Ovary (tissue), 9 donors: ENCODE results near the gene SH3RF3. TPM values are rescaled to one million over a fixed set of nuclear protein-coding genes. Genes with fewer than 3 reads are reported as not detected.

Source experiments
- DNase-seq, 5 donors: peaks; one replicate each; pipeline ENCODE4 v3.0.0-alpha.2; 2019 to 2020
- H3K27ac ChIP-seq, 2 donors: fragments of 200-600 bp; one replicate each; pipeline versions ENCODE4 v1.5.1 to v1.8.0; 2019 to 2022
- H3K27me3 ChIP-seq: fragments of 200-600 bp; one replicate; pipeline ENCODE4 v1.8.0; 2022
- H3K36me3 ChIP-seq: fragments of 200-600 bp; sonication (generic); one replicate; pipeline ENCODE4 v1.5.1; 2019
- H3K4me1 ChIP-seq: one replicate; pipeline ENCODE4 v1.8.1; 2013; ENCODE audit warnings: mild to moderate bottlenecking, moderate library complexity; ENCODE audit not compliant: insufficient read depth
- H3K4me3 ChIP-seq: fragments of 200-600 bp; sonication (generic); one replicate; pipeline ENCODE4 v1.5.1; 2017
- H3K9me3 ChIP-seq, 2 donors: fragments of 200-600 bp in 1 of 2; sonication (generic) in 1 of 2; one replicate each; pipeline versions ENCODE4 v1.5.1 to v1.8.1; 2013 to 2019; ENCODE audit warnings: mild to moderate bottlenecking in 1 of 2, moderate library complexity in 1 of 2
- CTCF ChIP-seq, 3 donors: fragments of 450-650 bp in 2 of 3; fragments of 200-600 bp in 1 of 3; IDR thresholded peaks; one replicate each; pipeline versions ENCODE4 v1.5.1 to v1.8.0; 2016 to 2022; ENCODE audit warnings: antibody characterized with exemption in 3 of 3, mild to moderate bottlenecking in 1 of 3
- EP300 ChIP-seq: sonication (generic); formaldehyde crosslinking; IDR thresholded peaks from one replicate; pipeline ENCODE4 v1.6.1; 2017; ENCODE audit warnings: antibody characterized with exemption
- POLR2A ChIP-seq: fragments of 450-650 bp; IDR thresholded peaks from one replicate; pipeline ENCODE4 v1.6.1; 2017; ENCODE audit warnings: antibody characterized with exemption, mild to moderate bottlenecking, moderate library complexity
- WGBS, 3 donors: extraction: QIAGEN DNeasy Blood & Tissue Kit in 1 of 3; methylation state at CpG; one replicate each; pipeline versions ENCODE4 v1.1.5 to v1.1.7; 2013 to 2017; 5-methylcytosine and 5-hydroxymethylcytosine counted together
- intact Hi-C, 4 donors: fragments of 100-400 bp; cut with DNase I; formaldehyde crosslinking; loops; one replicate each; pipeline versions ENCODE4 v1.11.0 to v1.15.1; 2022 to 2023
- polyA plus RNA-seq, 2 donors: library from polyadenylated mRNA; stranded (reverse); fragments of 200-250 nt in 1 of 2; fragments of 350-450 nt in 1 of 2; fragmentation: Illumina TruSeq in 1 of 2; extraction: RNeasy Lipid Tissue Mini Kit (QIAGEN cat#74804) in 1 of 2; gene quantifications; one replicate each; pipeline ENCODE4 v1.2.3, GENCODE V29; 2013 to 2014
- total RNA-seq, 7 donors: library from RNA; depleted of rRNA in 2 of 7; stranded (reverse); fragments of >200 nt in 2 of 7; fragmentation: NEBNext Ultra II Directional in 3 of 7; extraction: Animal tissue kit (Norgen Biotek cat#: 25700) in 3 of 7; gene quantifications; one replicate each; pipeline versions ENCODE4 v1.1.0 to v1.2.4, GENCODE V29; 2016 to 2023
- donor health status: DM: no; HTN: no; CAD: no; lungs with moderate emphysema.
- donor health status: DM: no; HTN: no; CAD: no.
- donor health status: Bipolar disorder and iron deficiency.
- donor health status: DM: yes; HTN: yes; CAD: no.
- donor health status: DM: no; HTN: no; CAD: no.
- donor health status: DM: yes; HTN: yes; CAD: no.

SH3RF3 gene
- total and polyA plus RNA-seq, 9 donors, result 2.7 to 10.1 (median 4.5) TPM

- TF ChIP-seq POLR2A, result no peak
- no peak for TF ChIP-seq CTCF (IDR thresholded peaks at IDR 0.05)
- TF ChIP-seq EP300, result no peak
- Histone ChIP-seq H3K4me3 (no peak overlapping the region), H3K36me3 (no peaks in the 10 kb centered on the region), H3K4me1 (no peaks in the 10 kb centered on the region), H3K27ac (no peak overlapping the region), H3K27me3 (no peaks in the 10 kb centered on the region), H3K9me3 (no peaks in the 10 kb centered on the region)
- DNase-seq, result no peak
- WGBS, 3 donors, result 93 to 98% (median 95%) methylated on average over 15 to 17 of the region's 17 CpGs
- intact Hi-C loops, result no loop called here
These were observed 303.4 kb downstream of the SH3RF3 start for GRCh38 chr2:109432421-109432820.

GRCh38 chr2:109433486-109433885 is 304.5 kb downstream of the SH3RF3 start:
- no peak for DNase-seq
- Histone ChIP-seq H3K4me3 (no peak overlapping the region), H3K27ac (no peak overlapping the region), H3K27me3 (no peaks in the 10 kb centered on the region), H3K4me1 (no peaks in the 10 kb centered on the region), H3K9me3 (no peaks in the 10 kb centered on the region), H3K36me3 (no peaks in the 10 kb centered on the region)
- whole genome bisulfite sequencing, 3 donors, result 89 to 92% (median 91%) methylated on average over 10 of the region's 10 CpGs
- no peak for TF ChIP-seq CTCF (IDR thresholded peaks at IDR 0.05)
- no peak for TF ChIP-seq POLR2A
- no peak for TF ChIP-seq EP300
- intact Hi-C loops, result no loop called here

GRCh38 chr2:109433926-109434325 is 304.9 kb downstream of the SH3RF3 start:
- DNase-seq, result no peak
- 95 to 98% (median 97%) methylated on average over 9 to 10 of the region's 10 CpGs for WGBS, 3 donors
- TF ChIP-seq EP300 (no peak), POLR2A (no peak), CTCF (IDR thresholded peaks at IDR 0.05) (no peak)
- Histone ChIP-seq H3K4me1 (no peaks in the 10 kb centered on the region), H3K27me3 (no peaks in the 10 kb centered on the region), H3K36me3 (no peaks in the 10 kb centered on the region), H3K4me3 (no peak overlapping the region), H3K27ac (no peak overlapping the region), H3K9me3 (no peaks in the 10 kb centered on the region)
- intact Hi-C loops, result no loop called here

GRCh38 chr2:109434351-109434750 is 305.3 kb downstream of the SH3RF3 start:
- intact Hi-C loops, result no loop called here
- 93 to 95% (median 94%) methylated on average over 9 of the region's 9 CpGs for WGBS, 3 donors
- no peak for TF ChIP-seq EP300
- TF ChIP-seq POLR2A, result no peak
- no peak for TF ChIP-seq CTCF (IDR thresholded peaks at IDR 0.05)
- H3K36me3 ChIP-seq, result no peaks in the 10 kb centered on the region
- H3K9me3 ChIP-seq, result no peaks in the 10 kb centered on the region
- no peaks in the 10 kb centered on the region for H3K4me1 ChIP-seq
- no peak overlapping the region for H3K4me3 ChIP-seq
- no peak overlapping the region for H3K27ac ChIP-seq
- no peak for DNase-seq
- H3K27me3 ChIP-seq, result no peaks in the 10 kb centered on the region
